Subcutaneous adipose tissue (tissue), 4 donors: Measurements from ENCODE around the gene CHST11. TPM values are rescaled to one million over a fixed set of nuclear protein-coding genes. Genes with fewer than 3 reads are reported as not detected.

Source experiments
- total RNA-seq, 4 donors: library from RNA; depleted of rRNA; stranded (reverse); fragments of >200 nt; gene quantifications; one replicate each; pipeline ENCODE4 v1.1.0, GENCODE V29; 2016
- TF ChIP-seq, protein P1 (sequence below): fragments of 450-650 bp; IDR thresholded peaks from one replicate; pipeline ENCODE4 v1.5.1; 2016; ENCODE audit warnings: low read depth, mild to moderate bottlenecking, control low read depth, antibody characterized with exemption, moderate library complexity

Gene CHST11
- total RNA-seq, 4 donors from 2014 or later = 5.1 to 48.4 (median 9.3) TPM

DNA sequence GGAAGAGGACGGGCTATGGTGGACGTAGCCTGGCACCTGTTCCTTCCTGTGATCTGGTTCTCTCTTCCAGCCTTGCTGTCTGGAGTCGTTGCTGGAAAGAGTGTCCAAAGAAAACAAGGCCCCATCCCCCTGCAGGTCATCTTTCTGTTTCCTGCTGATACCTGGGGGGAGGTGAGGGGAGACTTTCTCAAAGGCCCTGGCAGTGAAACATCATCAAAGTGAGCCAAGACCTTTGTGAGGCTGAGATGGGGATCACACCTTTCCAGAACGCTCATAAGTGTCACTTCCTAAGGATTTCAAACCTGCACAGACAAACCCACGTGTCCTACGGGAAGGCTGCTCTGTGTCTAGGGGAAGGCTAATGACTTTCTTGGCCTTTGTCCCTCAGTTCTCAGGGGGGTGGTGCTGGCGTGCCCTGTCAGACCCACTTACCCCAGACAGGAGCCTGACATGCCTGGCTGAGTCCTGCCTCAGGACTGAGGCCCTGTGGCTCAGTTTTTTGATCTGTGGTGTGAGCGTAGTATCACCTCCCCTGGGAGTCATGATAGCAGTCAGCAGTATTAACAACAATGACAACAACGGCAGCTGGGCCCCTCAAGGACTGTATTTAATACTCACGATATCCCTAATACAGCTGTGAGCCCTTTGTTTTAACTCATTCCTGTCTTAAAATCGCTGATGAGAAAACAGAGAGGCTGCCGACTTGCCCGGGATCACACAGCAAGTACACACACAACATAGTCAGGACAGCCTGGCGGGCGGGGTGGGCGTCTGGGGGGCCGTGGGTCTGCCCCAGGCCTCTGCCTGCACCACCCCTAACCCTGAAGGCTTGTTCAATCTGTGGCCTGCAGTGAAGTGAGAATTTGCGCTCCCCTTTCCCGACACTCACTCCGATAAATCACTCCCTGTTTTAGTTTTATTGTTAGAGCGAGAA is 266.1 kb downstream of the CHST11 start:
- TF ChIP-seq, protein P1, sequence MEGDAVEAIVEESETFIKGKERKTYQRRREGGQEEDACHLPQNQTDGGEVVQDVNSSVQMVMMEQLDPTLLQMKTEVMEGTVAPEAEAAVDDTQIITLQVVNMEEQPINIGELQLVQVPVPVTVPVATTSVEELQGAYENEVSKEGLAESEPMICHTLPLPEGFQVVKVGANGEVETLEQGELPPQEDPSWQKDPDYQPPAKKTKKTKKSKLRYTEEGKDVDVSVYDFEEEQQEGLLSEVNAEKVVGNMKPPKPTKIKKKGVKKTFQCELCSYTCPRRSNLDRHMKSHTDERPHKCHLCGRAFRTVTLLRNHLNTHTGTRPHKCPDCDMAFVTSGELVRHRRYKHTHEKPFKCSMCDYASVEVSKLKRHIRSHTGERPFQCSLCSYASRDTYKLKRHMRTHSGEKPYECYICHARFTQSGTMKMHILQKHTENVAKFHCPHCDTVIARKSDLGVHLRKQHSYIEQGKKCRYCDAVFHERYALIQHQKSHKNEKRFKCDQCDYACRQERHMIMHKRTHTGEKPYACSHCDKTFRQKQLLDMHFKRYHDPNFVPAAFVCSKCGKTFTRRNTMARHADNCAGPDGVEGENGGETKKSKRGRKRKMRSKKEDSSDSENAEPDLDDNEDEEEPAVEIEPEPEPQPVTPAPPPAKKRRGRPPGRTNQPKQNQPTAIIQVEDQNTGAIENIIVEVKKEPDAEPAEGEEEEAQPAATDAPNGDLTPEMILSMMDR = no peak

DNA sequence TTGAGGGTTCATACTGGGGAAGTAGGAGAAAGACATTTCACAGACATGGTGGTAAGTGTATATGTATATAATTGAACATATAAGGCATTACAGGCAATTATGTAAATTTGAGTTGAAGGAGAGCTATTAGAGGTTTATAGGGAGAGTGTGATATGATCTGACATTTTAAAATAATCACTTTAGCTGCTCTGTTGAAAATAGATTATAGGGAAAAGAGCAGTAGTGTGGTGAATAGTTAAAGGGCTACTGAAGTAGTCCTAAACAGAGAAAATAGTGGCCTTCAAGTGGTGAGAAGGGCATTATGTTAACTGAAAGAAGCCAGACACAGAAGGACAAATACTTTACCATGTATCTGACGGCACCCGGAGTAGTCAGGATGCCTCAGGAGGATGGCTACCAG is 267.1 kb downstream of the CHST11 start:
- TF ChIP-seq, protein P1 = no peak

DNA sequence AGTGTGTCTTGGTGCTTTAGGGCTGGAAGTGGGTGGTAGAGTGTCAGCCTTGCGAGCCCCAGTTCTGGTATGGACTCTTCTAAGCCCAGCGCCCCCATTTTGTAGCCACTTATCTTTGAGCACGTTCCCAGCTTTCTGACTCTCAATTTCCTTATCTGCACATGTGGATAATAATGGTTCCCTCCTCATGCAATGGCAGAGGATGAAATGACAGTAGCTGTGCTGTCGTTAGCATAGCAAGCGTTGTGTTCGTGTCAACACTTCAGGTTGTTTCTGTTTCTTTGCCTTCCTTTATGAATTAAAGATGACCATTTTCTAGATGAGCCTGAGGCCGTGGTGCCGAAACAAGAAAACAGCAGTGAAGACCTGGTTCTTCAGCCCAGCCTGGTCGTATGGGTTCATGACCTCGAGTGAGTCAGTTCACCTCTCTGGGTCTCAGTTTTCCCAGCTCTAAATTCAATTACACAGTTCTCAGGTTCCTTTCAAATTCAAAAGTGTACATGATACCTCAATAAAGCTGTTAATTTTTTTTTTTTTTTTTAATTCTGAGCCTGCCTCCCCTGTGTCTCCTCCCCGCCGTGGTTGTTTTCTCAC is 268.3 kb downstream of the CHST11 start:
- TF ChIP-seq, protein P1 = no peak

DNA sequence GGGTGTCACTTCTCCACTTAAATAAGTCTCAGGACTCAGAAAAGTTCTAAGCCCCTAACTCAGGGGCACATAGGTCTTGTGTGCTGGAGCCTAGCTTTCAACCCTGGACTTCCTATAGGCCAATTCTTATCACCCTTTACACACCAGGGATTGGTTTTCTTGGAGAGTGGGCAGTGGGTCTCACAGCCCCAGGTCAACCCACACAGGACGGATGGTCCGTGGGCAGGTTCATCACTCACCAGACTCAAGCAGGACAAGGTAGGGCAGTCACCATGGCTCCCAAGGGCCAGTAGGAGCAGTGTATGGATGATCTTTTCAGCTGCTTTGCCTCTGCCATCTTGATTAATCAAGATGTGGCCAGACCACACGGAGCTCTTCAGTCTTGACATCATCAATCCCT is 268.9 kb downstream of the CHST11 start:
- TF ChIP-seq, protein P1 = no peak

DNA sequence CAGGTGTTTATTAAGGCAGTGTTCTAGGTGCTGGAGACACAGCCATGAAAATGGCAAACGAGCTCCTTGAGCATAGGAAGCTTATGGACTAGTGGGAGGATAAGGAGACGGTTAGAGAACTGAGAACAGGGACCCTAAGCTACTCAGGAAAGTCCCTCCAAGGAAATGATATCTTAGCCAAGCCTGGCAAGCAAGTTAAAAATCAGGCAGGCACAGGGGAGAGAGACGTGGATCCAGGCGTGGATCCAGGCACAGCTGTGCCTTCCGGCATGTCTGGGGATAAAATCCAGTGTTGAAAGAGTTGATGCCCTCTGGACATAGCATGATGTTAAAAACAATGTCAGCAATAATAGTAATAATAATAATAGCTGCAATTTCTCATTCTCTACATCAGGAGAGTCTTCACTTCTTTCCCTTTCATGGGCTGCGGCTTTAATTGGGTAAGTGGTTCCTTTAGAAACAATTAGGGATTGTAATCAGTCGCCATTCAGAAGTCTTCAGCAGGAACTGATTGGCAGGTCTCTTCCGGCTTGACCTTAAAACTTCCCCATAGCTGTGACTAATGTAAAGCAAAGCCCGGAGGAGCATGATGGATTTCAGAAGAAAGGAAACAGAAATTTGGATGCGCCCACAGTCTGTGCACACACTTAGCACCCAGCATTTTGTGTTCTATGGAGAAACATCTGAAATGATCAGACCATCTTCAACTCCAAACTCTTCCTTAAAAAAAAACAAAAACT is 271.1 kb downstream of the CHST11 start:
- TF ChIP-seq, protein P1 = no peak

DNA sequence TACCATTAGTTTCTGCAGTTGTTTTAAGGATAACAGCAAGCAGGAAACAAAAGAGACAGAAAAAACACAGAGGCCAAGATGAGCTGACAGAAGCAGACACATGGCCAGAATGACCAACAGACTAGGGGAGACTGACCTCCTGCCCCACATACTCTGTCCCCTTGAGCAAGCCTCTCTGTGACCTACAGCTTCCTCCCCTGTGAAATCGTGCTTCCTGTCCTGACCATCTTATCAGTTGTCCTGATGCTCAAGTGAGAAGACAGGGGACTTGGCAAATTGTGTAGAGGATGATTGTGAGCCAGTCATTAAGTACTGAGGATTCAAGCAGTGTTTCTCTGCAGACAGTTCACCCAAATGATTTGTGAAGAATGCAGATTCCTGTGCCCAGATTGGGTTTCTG is 272.3 kb downstream of the CHST11 start:
- TF ChIP-seq, protein P1 = no peak
